NCI-H82 treated with DMSO at 0.1 percent for 48 hours (cell line): Measurements from ENCODE around the gene EIF5B.

Experiments used
- DNase-seq: peaks from one replicate; lab custom pipeline; 2025; ENCODE audit not compliant: unreplicated experiment; lab: John Stamatoyannopoulos, UW

EIF5B gene

DNA sequence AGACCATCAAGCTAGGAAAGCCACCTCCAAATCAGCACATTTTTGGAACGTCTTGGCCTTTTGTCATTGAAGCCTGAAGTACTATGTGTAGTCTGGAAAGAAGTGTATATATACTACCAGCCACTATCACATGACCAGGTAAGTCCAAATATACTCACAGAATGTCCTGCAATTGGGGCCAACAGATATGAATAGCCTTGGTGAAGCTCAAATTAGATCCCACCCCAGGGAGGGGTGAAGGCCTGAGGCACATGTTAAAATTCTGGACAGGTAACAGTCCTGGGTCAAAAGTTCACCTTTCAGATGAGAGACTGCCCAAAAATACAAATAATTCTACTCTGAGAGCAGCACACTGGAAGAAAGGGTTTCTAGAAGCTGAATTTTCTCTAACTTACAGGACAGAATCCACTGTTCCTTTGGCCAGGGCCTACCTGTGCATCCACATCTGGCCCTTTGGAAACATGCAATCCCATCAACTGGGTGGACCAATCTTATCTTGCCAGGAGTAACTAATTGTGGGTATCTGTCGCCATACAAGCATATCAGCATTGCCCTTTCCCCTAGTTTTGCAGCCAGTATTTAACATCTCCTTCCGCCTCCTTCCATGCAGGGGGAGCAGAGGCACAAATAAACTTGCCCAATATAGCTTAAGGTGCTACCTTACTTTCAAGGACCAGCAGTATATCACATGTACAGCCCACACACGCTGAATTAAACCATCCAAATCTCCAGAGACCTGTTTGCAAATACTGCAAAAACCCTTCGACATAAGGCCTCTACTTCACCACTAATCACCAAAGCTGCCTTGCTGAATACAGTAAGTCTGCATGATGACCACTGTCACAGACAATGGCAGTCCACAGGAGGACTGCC is 67.8 kb downstream of the EIF5B start:
- DNase-seq, result no peak

DNA sequence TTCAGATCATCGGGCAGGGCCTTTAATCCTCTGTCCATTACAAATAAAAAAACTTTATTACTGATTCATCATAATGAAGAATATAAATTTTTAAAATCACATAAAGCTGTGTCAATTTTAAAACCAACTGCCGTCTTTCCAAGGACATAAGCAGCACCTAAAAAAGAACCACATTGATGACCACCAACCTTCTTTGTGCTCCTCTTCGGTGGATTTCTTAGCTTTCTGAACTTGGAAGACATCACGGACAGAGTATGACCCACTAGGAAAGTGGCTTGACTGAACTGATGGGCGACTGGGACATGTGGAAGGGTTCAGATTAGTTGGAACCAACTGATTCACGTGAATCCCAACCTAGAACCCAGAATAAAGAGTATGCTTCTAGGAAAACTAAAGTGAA is 68.9 kb downstream of the EIF5B start:
- DNase-seq, result no peak

DNA sequence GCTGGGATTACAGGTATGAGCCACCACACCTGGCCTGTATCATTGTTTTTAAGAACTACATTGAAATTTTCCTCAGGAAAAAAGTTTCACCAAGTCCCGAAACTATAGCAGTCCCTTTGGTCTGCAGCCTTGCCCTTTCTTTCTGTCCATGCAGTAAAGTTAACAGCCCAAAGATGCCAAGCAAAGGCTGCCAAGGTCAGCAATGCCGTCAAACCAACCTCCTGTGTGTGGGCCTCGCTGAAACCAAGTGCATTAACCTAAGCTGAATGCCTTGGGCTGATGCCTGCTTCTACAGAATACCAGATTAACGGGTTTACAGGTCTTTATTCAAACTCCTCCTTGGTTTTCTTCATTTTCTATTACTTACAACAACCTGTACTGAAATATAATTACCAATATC is 73.1 kb downstream of the EIF5B start:
- DNase-seq, result no peak

DNA sequence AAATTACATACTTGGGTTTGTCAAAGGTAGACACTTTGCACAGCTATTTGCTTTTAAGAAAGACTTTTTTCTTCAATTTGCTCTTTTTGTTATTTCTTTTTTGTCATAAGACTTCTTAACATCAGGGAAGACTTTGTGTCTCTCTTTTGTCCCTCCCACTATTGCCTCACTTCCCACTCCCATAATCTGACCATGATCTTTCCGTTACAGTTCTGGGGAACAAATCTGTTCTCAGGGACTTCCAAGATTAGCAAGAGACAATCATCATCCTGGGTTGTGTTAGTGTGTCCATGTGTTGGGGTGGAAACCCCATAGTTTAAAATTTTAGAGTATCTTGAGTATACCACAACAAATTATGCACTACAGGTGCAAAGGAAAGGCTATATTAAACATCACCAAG is 77.4 kb downstream of the EIF5B start:
- no peak for DNase-seq

DNA sequence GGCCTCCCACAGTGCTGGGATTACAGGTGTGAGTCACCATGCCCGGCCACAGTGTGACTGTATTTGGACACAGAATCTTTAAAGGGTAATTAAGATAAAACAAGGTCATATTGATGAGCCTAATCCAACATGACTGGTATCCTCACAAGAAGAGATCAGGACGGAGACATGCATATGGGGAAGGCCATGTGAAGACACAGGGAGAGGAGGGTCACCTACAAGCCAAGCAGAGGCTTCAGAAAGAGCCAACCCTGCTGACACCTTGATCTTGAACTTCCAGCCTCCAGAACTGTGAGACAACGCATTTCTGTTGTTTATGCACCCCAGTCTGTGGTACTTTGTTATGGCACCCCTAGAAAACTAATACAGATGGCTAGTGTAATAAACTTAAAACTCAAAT is 80.2 kb downstream of the EIF5B start:
- DNase-seq, result no peak

DNA sequence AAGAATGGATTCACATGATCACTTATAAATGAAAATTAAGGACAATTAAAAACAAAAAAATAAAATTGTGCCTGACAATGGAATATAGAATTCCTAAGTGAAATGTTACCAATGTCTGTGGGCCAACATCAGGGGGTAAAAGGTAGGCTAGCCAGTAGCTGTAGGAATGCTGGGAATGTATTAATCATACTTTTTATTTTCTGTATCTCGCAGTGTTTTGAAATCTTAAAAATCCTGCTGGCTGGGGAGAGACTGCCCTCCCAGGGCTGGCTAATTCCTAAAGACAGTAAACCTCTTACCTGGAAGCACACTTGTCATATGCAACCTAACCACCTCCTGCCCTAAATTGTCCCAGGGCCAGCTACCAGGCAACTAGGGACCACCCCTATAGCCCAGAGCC is 82.8 kb downstream of the EIF5B start:
- no peak for DNase-seq

DNA sequence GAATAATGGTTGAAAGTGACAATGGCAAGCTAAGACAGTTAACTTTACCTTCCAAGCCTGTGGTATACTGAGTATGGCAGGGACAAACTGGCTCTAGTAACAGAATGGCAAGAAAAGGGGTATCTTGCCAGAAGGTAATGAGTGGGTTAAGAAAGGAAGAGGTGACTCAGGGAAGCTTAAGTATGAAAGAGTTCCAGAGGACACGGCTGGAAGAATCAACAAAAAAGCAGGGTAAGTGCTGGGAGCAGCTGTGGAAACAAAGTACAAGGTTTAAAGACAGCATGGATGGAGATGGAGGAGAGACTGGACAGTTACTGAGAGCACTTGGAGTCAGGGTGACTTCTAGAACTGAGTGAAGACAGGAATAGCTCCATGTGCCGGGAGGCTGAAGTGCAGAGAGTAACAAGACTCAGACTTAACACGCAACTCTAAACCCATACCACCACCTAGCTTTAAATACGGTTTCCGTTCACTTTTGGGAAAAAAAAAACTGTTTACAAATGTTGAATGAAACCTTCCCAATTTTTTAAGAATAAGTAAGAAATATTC is 83.6 kb downstream of the EIF5B start:
- DNase-seq, result no peak

DNA sequence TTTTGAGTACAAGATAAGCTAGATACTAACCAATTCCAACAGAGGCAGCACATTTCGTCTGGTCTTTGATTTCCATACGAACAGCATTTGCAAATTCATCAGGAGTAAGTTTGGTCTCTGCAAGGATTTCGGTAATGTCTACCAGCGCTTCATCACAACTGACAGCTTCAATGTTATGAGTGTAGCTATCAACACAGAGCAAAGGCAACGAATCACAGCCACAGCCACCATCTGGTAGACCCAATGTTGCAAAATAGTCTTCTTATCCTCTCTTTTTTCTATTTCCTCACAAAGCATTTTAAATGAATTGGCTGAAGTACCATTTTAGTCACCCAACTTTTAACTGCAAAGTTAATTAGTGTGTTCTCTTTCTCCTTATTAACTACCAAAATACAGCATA is 84.3 kb downstream of the EIF5B start:
- DNase-seq, result no peak

DNA sequence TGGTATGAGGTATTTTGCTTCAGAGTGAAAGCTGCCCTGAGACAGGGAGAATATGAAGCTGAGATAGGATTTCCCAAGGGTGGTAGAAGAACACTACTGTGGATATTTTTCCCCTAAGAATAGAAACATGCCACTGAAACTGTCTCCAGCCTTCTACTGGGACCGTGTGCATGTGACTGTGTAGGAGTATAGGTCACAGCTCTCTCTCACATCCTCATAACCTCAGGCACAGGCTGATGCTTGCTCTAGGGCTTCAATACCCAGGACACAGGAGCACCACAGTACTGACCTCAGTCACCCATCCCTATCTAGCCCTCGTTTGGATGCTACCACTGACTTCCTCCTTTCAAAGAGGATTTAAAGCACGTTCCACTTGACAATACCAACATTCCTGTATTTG is 85.4 kb downstream of the EIF5B start:
- no peak for DNase-seq

DNA sequence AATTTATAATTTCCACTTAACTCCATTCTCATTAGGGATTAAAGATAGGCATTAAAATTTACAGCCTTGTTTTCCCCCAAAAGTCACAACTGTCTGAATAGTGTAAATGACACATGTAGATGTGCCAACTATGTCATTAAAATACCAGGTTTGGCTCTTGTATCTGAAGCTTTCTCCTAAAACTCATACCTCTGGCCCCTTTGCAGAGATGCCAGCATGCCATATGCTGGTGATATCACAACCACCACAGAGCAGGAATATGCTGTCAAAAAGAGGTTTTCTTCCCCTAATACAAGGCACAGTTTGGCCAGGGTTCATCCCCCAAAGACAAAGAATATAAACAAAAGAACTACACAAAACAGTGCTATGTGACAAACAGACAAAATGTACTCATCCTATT is 87.2 kb downstream of the EIF5B start:
- no peak for DNase-seq

DNA sequence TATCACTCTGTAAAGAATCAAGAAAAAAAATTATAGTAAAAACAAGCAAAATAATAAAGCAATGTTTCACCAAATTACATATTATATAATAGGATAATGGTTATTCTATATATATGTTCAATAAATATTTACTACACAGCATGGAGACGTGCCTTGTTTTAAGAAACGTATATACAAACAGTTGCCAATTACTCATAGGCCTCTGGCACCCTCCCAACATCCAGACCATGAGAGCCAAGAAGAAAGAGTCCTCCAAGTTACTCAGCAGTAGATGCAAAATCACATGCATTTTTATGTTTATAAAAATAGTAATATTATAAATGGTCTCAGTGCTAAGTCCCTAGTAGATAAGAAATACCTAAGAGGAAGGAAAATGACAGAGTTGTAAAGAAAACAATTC is 87.8 kb downstream of the EIF5B start:
- DNase-seq, result no peak

DNA sequence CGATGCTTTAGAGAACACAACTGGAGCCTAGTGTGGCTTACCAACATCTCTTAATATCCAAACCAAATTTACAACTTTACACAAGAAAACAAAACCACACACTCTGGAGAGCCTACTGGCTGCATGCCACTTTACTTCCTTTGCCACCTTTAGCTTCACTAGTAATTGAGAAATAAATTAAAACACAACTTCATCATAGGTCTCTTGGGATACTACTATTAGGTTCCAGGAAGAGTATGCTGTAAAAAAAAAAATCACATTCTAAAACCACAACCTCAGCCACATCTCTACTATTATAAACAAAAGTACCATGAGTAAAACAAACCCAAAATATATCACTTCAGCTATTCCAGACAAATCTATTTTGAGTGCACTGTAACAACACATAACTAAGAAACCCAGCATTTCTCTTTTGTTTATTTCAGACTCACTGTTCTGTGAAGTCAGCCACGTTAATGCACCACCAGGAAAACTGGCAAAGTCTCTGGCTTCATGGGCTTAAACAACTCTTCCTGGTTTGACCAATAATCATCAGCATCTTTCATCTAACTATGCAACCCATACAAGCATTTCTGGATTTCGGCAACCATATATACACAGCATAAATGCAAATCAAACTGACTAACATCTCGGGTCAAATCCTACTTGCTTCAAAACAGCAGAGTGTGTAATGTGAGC is 93.6 kb downstream of the EIF5B start:
- no peak for DNase-seq

DNA sequence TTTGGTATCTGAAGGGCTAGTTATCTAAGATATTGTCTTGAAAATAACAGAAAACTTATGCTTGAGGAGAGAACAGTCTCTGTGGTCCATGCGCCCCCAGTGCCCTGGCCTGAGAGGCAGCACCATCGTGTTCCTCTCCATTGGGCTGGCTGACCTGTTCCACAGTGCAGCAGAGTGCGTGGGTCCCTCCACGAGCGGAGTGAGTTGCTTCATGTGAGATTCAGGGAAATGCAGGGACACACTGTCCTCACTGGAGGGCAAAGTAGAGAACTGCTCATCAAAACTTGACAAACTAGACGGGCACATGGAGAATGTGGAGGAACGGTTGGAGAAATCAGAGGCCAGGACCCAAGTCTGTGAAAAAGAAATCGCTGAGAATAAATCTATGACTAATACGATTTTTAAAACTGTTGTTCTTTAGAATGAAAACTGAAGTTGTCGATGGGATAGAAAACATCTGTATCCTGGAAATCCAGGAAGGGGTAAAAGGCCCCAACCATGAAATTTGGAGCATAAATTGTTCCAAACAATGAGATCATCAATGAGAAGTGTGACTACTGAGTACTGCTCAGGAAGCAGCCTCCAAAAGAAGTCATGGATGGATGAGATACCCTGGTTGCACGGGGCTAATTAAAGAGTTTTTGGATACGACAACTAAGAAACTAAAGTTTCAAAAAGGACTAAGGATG is 94.5 kb downstream of the EIF5B start:
- no peak for DNase-seq

DNA sequence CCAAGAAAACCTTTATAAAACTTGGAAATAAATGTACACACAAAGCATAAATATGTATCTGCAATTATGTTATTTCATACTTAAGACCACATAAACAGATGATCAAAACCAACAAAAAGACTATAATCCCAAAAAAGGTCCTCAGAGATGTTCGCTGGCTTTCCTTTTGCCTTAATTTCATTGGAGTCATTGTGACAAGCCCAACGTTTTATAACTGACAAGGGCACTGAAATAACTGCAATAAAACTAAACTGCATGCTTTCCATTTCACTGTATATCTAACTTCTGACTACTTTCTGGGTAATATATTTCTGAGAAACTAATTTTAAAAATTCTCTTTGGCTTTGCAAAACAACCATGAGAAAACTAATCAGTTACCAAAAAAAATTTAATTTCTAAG is 96.2 kb downstream of the EIF5B start:
- no peak for DNase-seq

DNA sequence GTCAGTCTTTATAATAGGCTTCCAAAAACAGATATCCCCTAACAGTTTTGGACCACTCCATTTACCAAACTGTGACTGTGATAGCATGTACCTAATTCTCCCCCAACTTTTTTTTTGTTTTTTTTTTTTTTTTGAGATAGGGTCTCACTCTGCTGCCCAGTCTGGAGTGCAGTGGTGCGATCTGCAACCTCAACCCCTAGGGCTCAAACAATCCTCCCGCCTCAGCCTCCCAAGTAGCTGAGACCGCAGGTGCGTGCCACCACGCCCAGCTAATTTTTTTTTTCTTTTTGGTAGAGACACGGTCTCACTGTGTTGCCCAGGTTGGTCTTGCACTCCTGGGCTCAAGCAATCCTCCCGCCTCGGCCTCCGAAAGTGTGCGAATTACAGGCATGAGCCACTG is 99.7 kb downstream of the EIF5B start:
- DNase-seq, result no peak

DNA sequence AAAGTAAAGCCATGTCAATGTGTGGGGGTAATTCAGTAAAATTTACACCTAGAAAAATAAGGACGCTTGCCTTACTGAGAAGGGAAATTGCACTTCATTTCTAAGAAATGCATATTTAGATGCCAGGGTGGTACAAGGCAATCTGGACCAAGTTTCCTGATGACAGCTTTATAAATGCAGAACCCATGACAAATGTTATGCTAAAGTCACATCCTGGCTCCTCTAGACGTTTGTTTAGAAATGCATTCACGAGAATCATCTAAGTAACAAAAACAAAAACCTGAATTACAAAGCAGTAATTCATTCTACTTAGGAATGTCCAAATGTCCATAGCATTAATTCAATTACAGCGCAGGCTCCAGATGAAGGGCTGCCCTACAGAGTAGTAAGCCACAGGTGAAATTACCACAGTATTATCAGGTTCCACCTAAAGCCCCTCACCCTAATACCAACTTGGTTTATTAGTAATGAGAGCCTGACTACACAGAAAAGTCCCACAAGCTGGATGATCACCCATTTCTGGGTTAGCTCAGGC is 102.8 kb downstream of the EIF5B start:
- no peak for DNase-seq

DNA sequence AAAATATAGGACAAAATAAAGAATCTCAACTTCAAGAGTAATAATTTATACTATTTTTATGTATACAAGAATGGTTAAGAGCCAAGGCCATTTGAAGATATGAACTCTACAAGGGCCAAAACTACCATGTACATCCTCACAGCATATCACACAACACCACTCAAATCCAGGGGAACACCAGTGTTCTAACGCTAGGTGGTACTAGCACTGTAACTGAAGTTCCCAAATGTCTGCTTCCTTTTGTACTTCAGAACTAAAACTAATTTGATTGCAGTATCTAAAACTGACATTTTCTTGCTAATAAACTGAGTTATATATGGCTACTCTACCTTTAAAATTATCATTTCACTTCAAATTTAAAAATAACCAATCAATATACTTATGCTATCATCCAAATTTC is 105.6 kb downstream of the EIF5B start:
- DNase-seq, result no peak

DNA sequence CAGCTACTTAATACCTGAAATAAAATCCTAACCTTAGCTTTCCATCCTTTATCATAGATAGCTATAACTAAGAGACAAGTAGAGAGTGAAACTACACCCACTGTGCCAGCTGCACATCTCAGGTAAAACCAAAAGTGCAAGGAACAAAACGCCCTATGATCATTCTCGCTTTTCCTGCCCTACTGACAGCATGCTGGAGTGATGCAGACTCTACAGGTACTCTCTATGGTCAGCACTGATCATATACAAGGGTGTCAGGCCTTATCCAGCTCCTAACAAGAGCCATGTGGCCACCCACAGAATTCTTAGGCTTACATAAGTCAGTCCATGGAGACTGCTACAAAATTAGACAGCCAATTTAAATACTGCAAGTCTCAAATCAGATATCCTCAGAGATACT is 107.0 kb downstream of the EIF5B start:
- DNase-seq, result no peak

DNA sequence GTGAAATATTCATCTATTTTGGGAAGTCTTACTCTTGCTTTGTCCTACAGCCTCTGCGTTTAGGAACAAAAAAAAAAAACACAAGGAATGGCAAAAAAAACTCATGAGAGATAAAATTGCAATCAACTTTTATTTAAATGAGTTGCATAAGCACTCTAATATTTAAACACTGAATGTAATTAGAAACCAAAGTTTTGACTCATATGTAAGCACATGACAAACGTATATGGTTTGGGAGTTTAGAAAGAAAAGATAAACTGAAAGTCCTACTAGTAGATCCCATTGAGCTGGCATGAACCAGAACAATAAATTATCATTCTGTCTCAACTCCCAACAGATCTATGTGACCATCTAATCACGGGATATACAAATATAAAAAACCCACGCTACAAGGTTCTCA is 107.9 kb downstream of the EIF5B start:
- DNase-seq, result no peak

DNA sequence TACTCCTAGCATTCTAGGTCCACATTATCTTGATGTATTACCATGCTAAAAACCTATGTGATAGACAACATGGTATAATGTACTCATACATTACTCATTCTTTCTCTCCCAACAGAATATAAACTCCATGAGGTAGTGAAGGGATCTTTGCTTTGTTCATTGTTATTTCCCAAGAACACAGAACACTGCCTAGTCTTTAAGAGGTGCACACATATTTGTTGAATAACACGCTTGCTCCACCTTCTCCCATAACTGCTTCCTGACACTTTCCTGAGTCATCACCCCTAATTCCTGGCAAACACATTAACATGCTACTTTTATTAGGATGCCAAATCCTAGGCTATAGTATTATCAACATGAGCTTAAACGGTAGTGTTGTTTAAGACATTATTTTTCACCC is 111.4 kb downstream of the EIF5B start:
- DNase-seq, result no peak

DNA sequence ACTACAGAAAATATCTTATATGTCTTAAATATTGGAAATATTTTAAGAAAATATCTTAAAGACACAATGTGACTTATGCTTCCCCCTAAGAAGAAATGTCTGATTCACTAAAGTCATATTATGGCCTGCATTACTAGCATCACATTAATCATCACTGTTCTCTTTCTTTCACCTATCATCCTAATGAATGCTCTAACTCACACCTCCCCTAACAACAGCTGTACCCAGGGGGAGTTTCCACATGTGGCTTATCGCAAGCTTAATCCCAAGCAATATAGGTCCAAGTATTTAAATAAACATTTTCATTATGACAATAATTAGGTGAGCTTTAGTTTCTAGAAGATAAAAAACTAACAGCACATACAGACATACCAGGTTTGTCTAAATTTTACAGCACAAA is 113.0 kb downstream of the EIF5B start:
- no peak for DNase-seq
